Measurements from ENCODE around the gene C1S. TPM values are rescaled to one million over a fixed set of nuclear protein-coding genes. Genes with fewer than 3 reads are reported as not detected.

C1S gene
- total RNA-seq, 6 experiments from 2014 or later, result 21.9 to 30.8 (median 30.2) TPM

DNA sequence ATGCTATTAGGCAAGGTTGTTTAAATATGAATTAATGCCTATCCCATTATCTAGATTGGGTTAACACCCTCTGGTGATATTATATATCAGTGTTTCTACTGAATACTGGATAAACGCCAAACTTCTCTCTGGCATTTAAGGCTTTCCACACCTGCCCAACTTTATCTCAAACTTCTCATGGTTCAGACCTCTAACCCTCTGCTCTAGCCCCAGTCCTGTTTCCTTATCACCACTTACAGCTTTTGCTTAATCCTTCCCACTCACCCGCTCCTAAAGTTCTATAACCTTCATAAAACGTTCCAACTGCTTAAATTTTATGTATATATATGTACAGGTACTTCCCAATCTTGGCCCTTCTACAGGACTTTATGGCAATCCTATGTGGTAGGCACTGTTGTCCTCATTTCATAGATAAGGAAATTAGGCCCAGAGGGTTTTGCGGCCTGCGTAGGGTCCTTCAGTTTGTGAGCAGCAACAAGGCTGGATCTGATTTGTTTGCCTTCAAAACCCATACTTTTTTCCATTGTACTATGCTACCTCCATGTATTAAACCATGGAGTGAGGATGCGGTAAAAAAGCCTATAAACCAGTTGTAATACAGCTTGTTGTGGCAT lies 43.5 kb upstream of the C1S start:
- Mint-ChIP-seq H3K4me1 (ENCODE audit: low read depth) (peaks cover 26% of the 10 kb centered on the region), H3K27ac (no peak overlapping the region), H3K4me3 (peak overlapping the region; percentile 91), H3K36me3 (ENCODE audit: low read depth) (no peaks in the 10 kb centered on the region), H3K9me3 (no peaks in the 10 kb centered on the region), H3K27me3 (ENCODE audit: insufficient read depth) (no peaks in the 10 kb centered on the region)
- DNase-seq, result no peak
- TF ChIP-seq, protein P1, sequence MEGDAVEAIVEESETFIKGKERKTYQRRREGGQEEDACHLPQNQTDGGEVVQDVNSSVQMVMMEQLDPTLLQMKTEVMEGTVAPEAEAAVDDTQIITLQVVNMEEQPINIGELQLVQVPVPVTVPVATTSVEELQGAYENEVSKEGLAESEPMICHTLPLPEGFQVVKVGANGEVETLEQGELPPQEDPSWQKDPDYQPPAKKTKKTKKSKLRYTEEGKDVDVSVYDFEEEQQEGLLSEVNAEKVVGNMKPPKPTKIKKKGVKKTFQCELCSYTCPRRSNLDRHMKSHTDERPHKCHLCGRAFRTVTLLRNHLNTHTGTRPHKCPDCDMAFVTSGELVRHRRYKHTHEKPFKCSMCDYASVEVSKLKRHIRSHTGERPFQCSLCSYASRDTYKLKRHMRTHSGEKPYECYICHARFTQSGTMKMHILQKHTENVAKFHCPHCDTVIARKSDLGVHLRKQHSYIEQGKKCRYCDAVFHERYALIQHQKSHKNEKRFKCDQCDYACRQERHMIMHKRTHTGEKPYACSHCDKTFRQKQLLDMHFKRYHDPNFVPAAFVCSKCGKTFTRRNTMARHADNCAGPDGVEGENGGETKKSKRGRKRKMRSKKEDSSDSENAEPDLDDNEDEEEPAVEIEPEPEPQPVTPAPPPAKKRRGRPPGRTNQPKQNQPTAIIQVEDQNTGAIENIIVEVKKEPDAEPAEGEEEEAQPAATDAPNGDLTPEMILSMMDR (IDR thresholded peaks at IDR 0.05), result no peak

DNA sequence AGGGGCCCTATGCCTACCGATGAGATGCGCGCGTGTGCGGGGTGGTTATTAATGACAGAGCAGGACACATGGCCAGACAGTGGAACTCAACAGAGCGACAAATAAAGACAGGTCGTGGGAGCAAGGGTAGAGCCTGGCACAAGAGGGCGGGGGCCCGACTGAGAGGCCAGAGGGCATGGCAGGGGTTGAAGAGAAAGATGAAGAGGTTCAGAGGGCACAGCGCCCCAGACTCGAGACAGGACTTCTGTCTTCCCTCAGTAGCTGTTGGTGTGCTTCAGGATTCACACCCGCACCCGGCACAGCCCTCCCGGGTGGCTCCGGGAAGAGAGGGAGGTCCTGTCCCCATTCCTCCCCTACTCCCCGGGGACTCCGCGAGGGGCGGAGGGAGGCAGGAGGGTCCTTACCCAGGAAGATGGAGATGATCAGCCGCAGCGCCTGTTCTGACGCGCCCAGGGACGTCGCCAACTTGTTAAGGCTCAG lies 42.6 kb upstream of the C1S start:
- H3K9me3 Mint-ChIP-seq, result no peaks in the 10 kb centered on the region
- no peaks in the 10 kb centered on the region for H3K36me3 Mint-ChIP-seq (ENCODE audit: low read depth)
- peak overlapping the region; percentile 91 for H3K4me3 Mint-ChIP-seq
- no peak for DNase-seq
- TF ChIP-seq, protein P1 (IDR thresholded peaks at IDR 0.05), result no peak
- H3K27ac Mint-ChIP-seq, result peak overlapping the region; percentile 58
- peaks cover 2% of the 10 kb centered on the region; the same call in 1 of the 2 replicates for H3K27me3 Mint-ChIP-seq (ENCODE audit: insufficient read depth)
- H3K4me1 Mint-ChIP-seq (ENCODE audit: low read depth), result peaks cover 26% of the 10 kb centered on the region

DNA sequence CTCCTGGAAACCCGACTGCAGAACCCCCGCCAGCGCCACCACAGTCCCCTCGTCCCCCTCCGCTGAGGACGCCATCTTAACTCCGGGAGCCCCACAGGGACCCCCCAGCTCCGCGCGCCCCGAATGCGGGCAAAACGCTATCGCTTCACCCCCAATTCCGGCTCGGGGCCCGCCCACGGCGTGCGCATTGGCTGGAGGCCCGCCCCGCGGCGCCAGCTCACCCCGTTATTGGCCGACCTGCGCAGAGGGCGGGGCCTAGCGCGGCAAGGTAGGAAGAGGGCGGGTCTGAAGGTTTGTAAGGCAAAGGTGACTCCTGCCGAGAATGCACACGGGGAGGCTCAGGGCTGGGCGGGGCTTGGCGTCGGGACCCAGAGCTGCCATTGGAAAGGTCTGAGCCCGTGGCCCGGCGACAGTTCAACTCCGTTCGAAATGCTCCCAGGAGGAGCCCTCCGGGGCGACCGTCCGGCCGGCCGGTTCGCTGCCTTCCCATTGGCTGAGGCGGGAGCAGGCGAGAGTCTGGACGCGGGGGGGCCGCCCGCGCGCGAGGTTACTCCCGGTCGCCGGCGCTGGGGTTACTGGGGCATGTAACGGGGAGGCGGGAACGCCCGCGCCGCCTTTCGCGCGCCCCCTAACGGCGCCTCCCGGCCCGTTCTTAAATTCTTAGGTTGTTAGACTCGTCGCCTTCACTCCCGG lies 42.0 kb upstream of the C1S start, which contains the start of gene LPCAT3:
TSS of gene LPCAT3 (minus strand) at position 127 of the 693 bp plus-strand sequence. CDS start at position 75, 52 bp downstream.
- DNase-seq, result peak; percentile 89
- Mint-ChIP-seq H3K27me3 (ENCODE audit: insufficient read depth) (peaks cover 2% of the 10 kb centered on the region; the same call in 1 of the 2 replicates), H3K4me1 (ENCODE audit: low read depth) (peaks cover 26% of the 10 kb centered on the region), H3K27ac (peak within 1 kb of the TSS; percentile 58), H3K4me3 (peak within 1 kb of the TSS; percentile 91), H3K9me3 (no peaks in the 10 kb centered on the region), H3K36me3 (ENCODE audit: low read depth) (no peaks in the 10 kb centered on the region)
- TF ChIP-seq, protein P1 (IDR thresholded peaks at IDR 0.05), result peak; percentile 92

DNA sequence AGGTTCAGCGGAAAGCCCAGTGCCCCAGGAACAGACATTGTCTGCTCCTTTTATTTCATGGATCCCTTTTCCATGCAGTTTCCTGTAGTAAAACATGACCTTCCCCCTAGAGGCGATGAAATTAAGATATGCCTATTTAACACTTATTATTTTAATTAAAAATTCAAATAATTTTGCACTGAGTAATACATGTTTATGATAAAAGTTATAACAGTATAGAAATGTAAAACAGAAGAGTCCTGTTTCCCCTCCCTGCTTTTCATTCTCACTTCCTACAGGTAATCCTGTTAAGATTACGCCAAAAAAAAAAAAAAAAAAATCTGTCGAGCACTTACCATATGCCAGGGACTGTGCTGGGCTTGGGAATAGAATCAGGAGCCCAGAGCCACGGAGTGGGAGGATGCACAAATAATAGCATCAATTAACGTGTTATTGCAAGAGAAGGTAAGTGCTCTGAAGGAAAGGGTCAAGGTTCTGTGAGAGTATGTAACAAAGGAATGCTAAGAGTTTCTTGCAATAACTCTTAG lies 41.4 kb upstream of the C1S start:
- peak overlapping the region; percentile 58; the same call in 1 of the 2 replicates for H3K27ac Mint-ChIP-seq
- peak overlapping the region; percentile 91 for H3K4me3 Mint-ChIP-seq
- no peak for DNase-seq
- peaks cover 2% of the 10 kb centered on the region; the same call in 1 of the 2 replicates for H3K27me3 Mint-ChIP-seq (ENCODE audit: insufficient read depth)
- TF ChIP-seq, protein P1 (IDR thresholded peaks at IDR 0.05), result peak; percentile 57
- peaks cover 26% of the 10 kb centered on the region for H3K4me1 Mint-ChIP-seq (ENCODE audit: low read depth)
- H3K36me3 Mint-ChIP-seq (ENCODE audit: low read depth), result no peaks in the 10 kb centered on the region
- no peaks in the 10 kb centered on the region for H3K9me3 Mint-ChIP-seq

DNA sequence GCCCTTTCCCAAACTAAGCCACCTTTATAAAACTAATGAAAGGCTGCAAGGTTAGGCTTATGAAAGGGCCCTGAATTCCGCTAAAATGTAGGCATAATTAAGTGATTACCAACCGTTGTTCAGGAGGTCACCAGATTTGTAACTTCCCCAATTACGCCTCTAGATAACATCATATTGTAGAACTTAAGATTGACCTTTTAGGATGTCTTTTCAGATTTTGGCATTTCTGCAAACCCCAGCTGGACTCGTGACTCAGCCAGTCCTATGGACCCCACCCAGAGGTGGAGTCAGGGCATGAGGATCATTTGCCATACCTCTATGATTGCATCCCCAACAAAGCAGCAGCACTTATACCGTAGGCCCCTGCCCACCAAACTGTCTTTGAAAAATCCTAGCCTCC lies 38.6 kb upstream of the C1S start:
- H3K4me1 Mint-ChIP-seq (ENCODE audit: low read depth), result peaks cover 20% of the 10 kb centered on the region
- no peak overlapping the region for H3K27ac Mint-ChIP-seq
- H3K4me3 Mint-ChIP-seq, result no peak overlapping the region
- TF ChIP-seq, protein P1 (IDR thresholded peaks at IDR 0.05), result no peak
- H3K27me3 Mint-ChIP-seq (ENCODE audit: insufficient read depth), result peaks cover 4% of the 10 kb centered on the region; the same call in 1 of the 2 replicates
- no peak for DNase-seq
- H3K36me3 Mint-ChIP-seq (ENCODE audit: low read depth), result no peaks in the 10 kb centered on the region
- no peaks in the 10 kb centered on the region for H3K9me3 Mint-ChIP-seq

Data from HFFc6 (cell line).